NCI-H774 (cell line): ENCODE results near the gene ALAS1.
A peak's percentile ranks its signal among the peaks of the same experiment; 100 is the strongest.

Experiments
- DNase-seq: peaks from one replicate; lab custom pipeline; 2025; lab: John Stamatoyannopoulos, UW

Gene ALAS1

GRCh38 chr3:52198643-52199608, 966 bp downstream of the ALAS1 start:
- no peak for DNase-seq

GRCh38 chr3:52200981-52201679, 3.2 kb downstream of the ALAS1 start:
- DNase-seq, result no peak

GRCh38 chr3:52202384-52203077, 4.6 kb downstream of the ALAS1 start:
- DNase-seq, result no peak

GRCh38 chr3:52203701-52204100, 5.7 kb downstream of the ALAS1 start:
- DNase-seq, result no peak

- DNase-seq, result peak; percentile 61
These were observed 6.5 kb downstream of the ALAS1 start for GRCh38 chr3:52204337-52205073.

- no peak for DNase-seq
These were observed 7.9 kb downstream of the ALAS1 start for GRCh38 chr3:52205727-52206372.

GRCh38 chr3:52208556-52208955, 10.6 kb downstream of the ALAS1 start:
- no peak for DNase-seq

- DNase-seq, result no peak
These were observed 12.1 kb downstream of the ALAS1 start for GRCh38 chr3:52210037-52210436.

- no peak for DNase-seq
These were observed 12.6 kb downstream of the ALAS1 start for GRCh38 chr3:52210550-52211046.

- DNase-seq, result no peak
These were observed 13.4 kb downstream of the ALAS1 start for GRCh38 chr3:52211268-52211891.

GRCh38 chr3:52213005-52213404, 15.0 kb downstream of the ALAS1 start:
- DNase-seq, result no peak

GRCh38 chr3:52213901-52214300, 15.9 kb downstream of the ALAS1 start:
- DNase-seq, result no peak

GRCh38 chr3:52215351-52215750, 17.4 kb downstream of the ALAS1 start:
- no peak for DNase-seq

GRCh38 chr3:52216585-52217408, 18.8 kb downstream of the ALAS1 start:
- no peak for DNase-seq

- no peak for DNase-seq
These were observed 19.4 kb downstream of the ALAS1 start for GRCh38 chr3:52217409-52217805.

GRCh38 chr3:52218026-52218425, 20.1 kb downstream of the ALAS1 start:
- DNase-seq, result no peak

- DNase-seq, result no peak
These were observed 20.5 kb downstream of the ALAS1 start for GRCh38 chr3:52218454-52218853.

- no peak for DNase-seq
These were observed 21.1 kb downstream of the ALAS1 start for GRCh38 chr3:52218937-52219650.

GRCh38 chr3:52220380-52221026, 22.5 kb downstream of the ALAS1 start:
- DNase-seq, result peak; percentile 3
